ENCODE data around the gene PDE1A.

DNA sequence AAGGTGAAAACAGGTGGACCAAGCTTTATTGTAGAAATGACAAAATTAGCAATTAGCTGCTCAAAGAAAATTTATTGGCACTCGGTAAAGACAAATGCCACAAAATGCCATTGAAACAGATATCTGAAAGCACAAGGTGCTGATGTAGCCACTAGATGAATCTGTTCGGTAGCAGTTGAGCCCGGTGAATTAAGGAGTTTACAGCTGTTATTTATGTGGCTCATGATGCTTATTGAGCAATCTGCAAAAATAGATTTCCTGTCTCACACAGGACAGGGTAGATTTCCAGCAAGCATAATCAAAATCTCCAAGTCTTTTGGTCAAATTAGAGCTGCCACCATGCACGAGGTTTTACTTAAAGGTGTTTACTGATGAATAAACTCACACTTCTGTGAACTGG lies 259.0 kb downstream of the PDE1A start:
- TF ChIP-seq, protein P1, sequence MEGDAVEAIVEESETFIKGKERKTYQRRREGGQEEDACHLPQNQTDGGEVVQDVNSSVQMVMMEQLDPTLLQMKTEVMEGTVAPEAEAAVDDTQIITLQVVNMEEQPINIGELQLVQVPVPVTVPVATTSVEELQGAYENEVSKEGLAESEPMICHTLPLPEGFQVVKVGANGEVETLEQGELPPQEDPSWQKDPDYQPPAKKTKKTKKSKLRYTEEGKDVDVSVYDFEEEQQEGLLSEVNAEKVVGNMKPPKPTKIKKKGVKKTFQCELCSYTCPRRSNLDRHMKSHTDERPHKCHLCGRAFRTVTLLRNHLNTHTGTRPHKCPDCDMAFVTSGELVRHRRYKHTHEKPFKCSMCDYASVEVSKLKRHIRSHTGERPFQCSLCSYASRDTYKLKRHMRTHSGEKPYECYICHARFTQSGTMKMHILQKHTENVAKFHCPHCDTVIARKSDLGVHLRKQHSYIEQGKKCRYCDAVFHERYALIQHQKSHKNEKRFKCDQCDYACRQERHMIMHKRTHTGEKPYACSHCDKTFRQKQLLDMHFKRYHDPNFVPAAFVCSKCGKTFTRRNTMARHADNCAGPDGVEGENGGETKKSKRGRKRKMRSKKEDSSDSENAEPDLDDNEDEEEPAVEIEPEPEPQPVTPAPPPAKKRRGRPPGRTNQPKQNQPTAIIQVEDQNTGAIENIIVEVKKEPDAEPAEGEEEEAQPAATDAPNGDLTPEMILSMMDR (IDR thresholded peaks at IDR 0.05; ENCODE audit: insufficient read depth, low read length): no peak
- TF ChIP-seq GABPA (IDR thresholded peaks at IDR 0.05; ENCODE audit: low read depth): no peak

Data from HL-60 (cell line).